Stimulated activated effector memory CD8-positive, alpha-beta T cell treated with anti-CD3 and anti-CD28 coated beads, Interleukin-12 subunit alpha, Interleukin-12 subunit beta, amount 100 ng/mL, for 72 hours (primary cell): ENCODE measurements around the gene STK17A.

Experiments used
- ATAC-seq: fragments of 150-1000 bp; cut with Tn5 transposase; 2 replicates; pipeline ENCODE4 v1.10.0; 2021
- DNase-seq, 2 donors: peaks; one replicate each; pipeline ENCODE4 v3.0.0; 2021 to 2022; ENCODE audit warnings: low spot score in 2 of 2
- H3K27ac Mint-ChIP-seq: one replicate; pipeline ENCODE4 v1.8.0; 2022; ENCODE audit warnings: mild to moderate bottlenecking, mixed read lengths
- H3K36me3 Mint-ChIP-seq: one replicate; pipeline ENCODE4 v1.8.0; 2022; ENCODE audit warnings: mild to moderate bottlenecking, mixed read lengths
- H3K4me1 Mint-ChIP-seq: one replicate; pipeline ENCODE4 v1.8.0; 2022; ENCODE audit warnings: mixed read lengths
- H3K4me3 Mint-ChIP-seq: one replicate; pipeline ENCODE4 v1.8.0; 2022; ENCODE audit warnings: mild to moderate bottlenecking, mixed read lengths
- H3K9me3 Mint-ChIP-seq: one replicate; pipeline ENCODE4 v1.8.0; 2022; ENCODE audit warnings: mixed read lengths

Gene STK17A

DNA sequence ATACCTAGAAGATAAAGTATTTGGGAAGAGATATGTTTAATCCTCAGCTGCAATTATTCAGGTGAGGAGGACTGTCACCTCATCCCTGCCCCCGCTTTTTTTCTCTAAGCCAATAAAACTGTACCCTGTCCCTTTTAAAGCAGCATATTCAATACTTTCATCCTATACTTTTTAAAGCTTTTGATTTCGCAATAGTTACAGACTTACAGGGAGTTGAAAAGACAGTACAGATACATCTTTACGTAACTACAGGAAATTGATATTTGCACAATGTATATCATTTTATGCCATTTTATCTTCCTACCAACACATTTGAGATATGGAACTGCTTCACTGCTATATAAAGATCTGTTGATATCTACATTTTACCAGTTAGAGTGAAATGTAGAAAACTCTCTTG, 47.6 kb downstream of the STK17A start:
- H3K27ac Mint-ChIP-seq = peak overlapping the region; percentile 18
- ATAC-seq = no peak
- no peaks in the 10 kb centered on the region for H3K9me3 Mint-ChIP-seq
- H3K4me1 Mint-ChIP-seq = peaks cover 81% of the 10 kb centered on the region
- no peak for DNase-seq
- H3K4me3 Mint-ChIP-seq = no peak overlapping the region
- peaks cover 62% of the 10 kb centered on the region for H3K36me3 Mint-ChIP-seq

GRCh38 chr7:43631559-43631958, 48.7 kb downstream of the STK17A start:
- H3K36me3 Mint-ChIP-seq = peaks cover 72% of the 10 kb centered on the region
- peak overlapping the region; percentile 18 for H3K27ac Mint-ChIP-seq
- H3K4me1 Mint-ChIP-seq = peaks cover 79% of the 10 kb centered on the region
- H3K9me3 Mint-ChIP-seq = no peaks in the 10 kb centered on the region
- peak; percentile 66 for ATAC-seq
- H3K4me3 Mint-ChIP-seq = peak overlapping the region; percentile 7
- no peak for DNase-seq

- Mint-ChIP-seq H3K4me1 (peaks cover 79% of the 10 kb centered on the region), H3K4me3 (no peak overlapping the region), H3K9me3 (no peaks in the 10 kb centered on the region), H3K36me3 (peaks cover 84% of the 10 kb centered on the region), H3K27ac (peak overlapping the region; percentile 24)
- peak in 1 of 2 donors; percentile 42 for DNase-seq
- ATAC-seq = no peak
Measured at GRCh38 chr7:43632746-43633145, 49.8 kb downstream of the STK17A start.

- Mint-ChIP-seq H3K9me3 (no peaks in the 10 kb centered on the region), H3K36me3 (peaks cover 93% of the 10 kb centered on the region), H3K4me3 (no peak overlapping the region), H3K27ac (peak overlapping the region; percentile 24), H3K4me1 (peaks cover 72% of the 10 kb centered on the region)
- ATAC-seq (no peak), DNase-seq (peak in 1 of 2 donors; percentile 45)
Measured at GRCh38 chr7:43634384-43634783, 51.5 kb downstream of the STK17A start.

- ATAC-seq = no peak
- peak in 1 of 2 donors; percentile 47 for DNase-seq
- Mint-ChIP-seq H3K27ac (peak overlapping the region; percentile 84), H3K4me3 (no peak overlapping the region), H3K36me3 (peaks cover 97% of the 10 kb centered on the region), H3K4me1 (peaks cover 72% of the 10 kb centered on the region), H3K9me3 (no peaks in the 10 kb centered on the region)
Measured at GRCh38 chr7:43636093-43636492, 53.2 kb downstream of the STK17A start.

- Mint-ChIP-seq H3K36me3 (peaks cover 94% of the 10 kb centered on the region), H3K4me3 (peak overlapping the region; percentile 21), H3K4me1 (peaks cover 68% of the 10 kb centered on the region), H3K27ac (peak overlapping the region; percentile 84), H3K9me3 (no peaks in the 10 kb centered on the region)
- peak; percentile 73 for ATAC-seq
- DNase-seq = peak in 1 of 2 donors; percentile 49
Measured at GRCh38 chr7:43637114-43637806, 54.4 kb downstream of the STK17A start.

DNA sequence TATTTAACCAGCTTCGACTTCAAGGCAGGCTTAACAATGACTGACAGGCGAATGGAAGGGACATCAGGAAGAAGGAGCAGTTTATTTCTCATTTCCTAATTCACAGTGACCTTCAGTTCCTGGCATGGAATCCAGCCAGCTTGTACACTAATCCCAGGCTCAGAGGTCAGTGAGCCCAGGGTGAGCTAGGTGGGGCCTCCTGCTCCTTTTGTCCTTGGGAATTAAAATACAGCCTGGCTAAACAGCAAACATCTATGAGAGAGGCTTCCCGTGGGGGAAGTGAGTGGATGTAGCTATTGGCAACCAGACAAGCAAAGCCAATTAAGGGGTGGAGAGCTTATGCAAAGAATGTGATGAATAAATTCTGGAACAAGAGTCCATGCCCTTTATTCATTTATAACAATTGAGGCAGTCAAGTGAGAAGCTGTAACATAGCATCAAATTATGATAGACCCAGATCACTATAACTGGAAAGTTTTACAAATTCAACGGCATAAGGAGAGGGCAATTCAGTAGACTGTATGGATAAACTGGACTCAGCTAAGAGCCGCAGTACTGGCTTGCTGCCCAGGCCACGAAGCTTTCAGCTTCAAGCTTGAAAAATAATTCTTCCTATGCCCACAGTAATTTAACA, 57.1 kb downstream of the STK17A start:
- peak in 1 of 2 donors; percentile 45 for DNase-seq
- no peak overlapping the region for H3K4me3 Mint-ChIP-seq
- peaks cover 97% of the 10 kb centered on the region for H3K36me3 Mint-ChIP-seq

DNA sequence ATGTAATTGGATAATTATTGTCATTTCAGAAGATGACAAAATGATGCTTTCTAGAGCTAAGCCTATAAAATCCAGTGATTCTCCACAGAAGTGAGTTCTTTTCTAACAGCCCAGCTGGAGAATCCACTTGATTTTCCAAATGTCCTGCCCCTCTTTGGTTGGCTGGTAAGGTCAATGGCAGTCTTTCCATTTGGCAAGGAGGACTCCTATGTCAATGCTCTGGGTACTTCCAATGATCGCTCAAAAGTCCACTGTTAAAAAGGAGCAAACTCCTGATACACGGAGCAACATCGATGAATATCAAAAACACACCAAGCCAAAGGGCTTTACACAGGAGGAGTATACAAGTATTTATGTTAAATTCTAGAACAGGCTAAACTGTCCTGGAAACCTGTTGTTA, 57.8 kb downstream of the STK17A start:
- Mint-ChIP-seq H3K36me3 (peaks cover 96% of the 10 kb centered on the region), H3K9me3 (no peaks in the 10 kb centered on the region), H3K4me1 (peaks cover 68% of the 10 kb centered on the region), H3K27ac (peak overlapping the region; percentile 84), H3K4me3 (no peak overlapping the region)
- DNase-seq = no peak
- no peak for ATAC-seq

More for the DNA sequence above, 57.1 kb downstream of the STK17A start:
- peak overlapping the region; percentile 84 for H3K27ac Mint-ChIP-seq
- peaks cover 68% of the 10 kb centered on the region for H3K4me1 Mint-ChIP-seq
- no peak for ATAC-seq
- no peaks in the 10 kb centered on the region for H3K9me3 Mint-ChIP-seq

- H3K4me1 Mint-ChIP-seq = peaks cover 71% of the 10 kb centered on the region
- peak in 1 of 2 donors; percentile 50 for DNase-seq
- ATAC-seq = peak; percentile 27
- peaks cover 95% of the 10 kb centered on the region for H3K36me3 Mint-ChIP-seq
- H3K9me3 Mint-ChIP-seq = no peaks in the 10 kb centered on the region
- H3K27ac Mint-ChIP-seq = peak overlapping the region; percentile 87
- H3K4me3 Mint-ChIP-seq = peak overlapping the region; percentile 37
Measured at GRCh38 chr7:43642897-43643630, 60.2 kb downstream of the STK17A start.

DNA sequence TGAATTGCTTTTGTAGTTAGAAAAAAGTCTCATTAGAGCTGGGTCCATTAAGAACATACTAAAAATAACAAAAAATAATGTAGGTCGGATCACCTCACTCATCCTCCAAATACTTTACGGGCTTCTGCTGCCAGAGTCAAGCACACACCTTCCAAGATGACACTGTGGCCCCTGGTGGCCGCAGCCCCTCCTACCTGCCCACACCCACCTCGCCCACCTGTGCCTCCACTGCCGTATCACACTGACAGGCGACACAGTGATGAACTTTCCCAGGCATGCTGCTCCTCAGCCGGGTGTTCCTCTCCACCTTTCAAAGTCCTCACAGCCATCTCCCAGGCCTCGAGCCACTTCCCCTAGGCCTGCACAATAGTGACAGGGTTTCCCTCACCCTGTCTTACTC, 60.9 kb downstream of the STK17A start:
- Mint-ChIP-seq H3K36me3 (peaks cover 88% of the 10 kb centered on the region), H3K4me3 (peak overlapping the region; percentile 37), H3K4me1 (peaks cover 79% of the 10 kb centered on the region), H3K27ac (peak overlapping the region; percentile 87), H3K9me3 (no peaks in the 10 kb centered on the region)
- no peak for DNase-seq
- ATAC-seq = no peak

DNA sequence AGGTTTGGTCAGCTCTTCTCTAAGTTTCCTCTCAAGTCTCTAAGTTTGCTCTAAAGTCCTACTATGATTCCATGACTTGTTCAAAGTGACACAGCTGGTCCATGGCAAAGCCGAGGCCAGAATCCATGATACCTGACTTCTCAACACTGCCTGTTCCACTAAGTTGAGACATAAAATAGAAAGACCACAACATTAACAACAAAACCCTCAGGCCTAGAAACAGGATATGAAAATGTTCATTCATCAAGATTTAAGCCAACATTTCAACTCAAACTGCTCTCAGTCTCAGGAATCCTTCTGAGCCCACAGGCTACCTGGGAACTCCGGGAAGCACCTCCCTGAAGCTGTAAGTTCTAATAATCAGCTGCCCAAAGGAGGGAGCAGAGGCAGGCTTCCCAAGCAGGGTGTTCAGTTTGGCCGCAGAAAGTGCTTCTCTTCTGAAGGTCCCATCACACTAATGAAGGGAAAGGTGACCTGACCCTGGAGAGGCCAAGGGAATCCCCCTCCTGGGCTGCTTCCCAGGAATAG, 62.9 kb downstream of the STK17A start:
- Mint-ChIP-seq H3K27ac (peak overlapping the region; percentile 75), H3K9me3 (no peaks in the 10 kb centered on the region), H3K36me3 (peaks cover 68% of the 10 kb centered on the region), H3K4me1 (peaks cover 90% of the 10 kb centered on the region), H3K4me3 (peak overlapping the region; percentile 57)
- no peak for ATAC-seq
- DNase-seq = no peak

GRCh38 chr7:43646603-43647338, 63.9 kb downstream of the STK17A start:
- Mint-ChIP-seq H3K27ac (peak overlapping the region; percentile 75), H3K9me3 (no peaks in the 10 kb centered on the region), H3K4me3 (peak overlapping the region; percentile 57), H3K4me1 (peaks cover 93% of the 10 kb centered on the region), H3K36me3 (peaks cover 59% of the 10 kb centered on the region)
- ATAC-seq (no peak), DNase-seq (no peak)

DNA sequence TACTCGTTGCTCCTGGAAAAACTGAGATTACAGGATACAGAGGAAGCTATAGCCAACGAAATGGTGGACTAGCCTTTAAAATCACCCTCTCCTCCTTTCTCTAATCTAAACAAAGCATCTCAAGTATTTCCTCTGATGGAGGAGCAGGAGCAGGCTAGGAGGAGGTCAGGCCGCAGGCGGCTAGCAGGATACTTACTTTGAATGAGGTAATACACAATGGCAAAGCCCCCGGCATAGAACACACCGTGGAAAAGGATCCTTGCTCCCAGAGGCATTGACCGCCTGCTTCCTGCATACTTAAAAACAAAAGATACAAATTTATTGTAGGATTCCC, 64.4 kb downstream of the STK17A start:
- no peak for DNase-seq
- Mint-ChIP-seq H3K4me1 (peaks cover 96% of the 10 kb centered on the region), H3K4me3 (peak overlapping the region; percentile 57)

DNA sequence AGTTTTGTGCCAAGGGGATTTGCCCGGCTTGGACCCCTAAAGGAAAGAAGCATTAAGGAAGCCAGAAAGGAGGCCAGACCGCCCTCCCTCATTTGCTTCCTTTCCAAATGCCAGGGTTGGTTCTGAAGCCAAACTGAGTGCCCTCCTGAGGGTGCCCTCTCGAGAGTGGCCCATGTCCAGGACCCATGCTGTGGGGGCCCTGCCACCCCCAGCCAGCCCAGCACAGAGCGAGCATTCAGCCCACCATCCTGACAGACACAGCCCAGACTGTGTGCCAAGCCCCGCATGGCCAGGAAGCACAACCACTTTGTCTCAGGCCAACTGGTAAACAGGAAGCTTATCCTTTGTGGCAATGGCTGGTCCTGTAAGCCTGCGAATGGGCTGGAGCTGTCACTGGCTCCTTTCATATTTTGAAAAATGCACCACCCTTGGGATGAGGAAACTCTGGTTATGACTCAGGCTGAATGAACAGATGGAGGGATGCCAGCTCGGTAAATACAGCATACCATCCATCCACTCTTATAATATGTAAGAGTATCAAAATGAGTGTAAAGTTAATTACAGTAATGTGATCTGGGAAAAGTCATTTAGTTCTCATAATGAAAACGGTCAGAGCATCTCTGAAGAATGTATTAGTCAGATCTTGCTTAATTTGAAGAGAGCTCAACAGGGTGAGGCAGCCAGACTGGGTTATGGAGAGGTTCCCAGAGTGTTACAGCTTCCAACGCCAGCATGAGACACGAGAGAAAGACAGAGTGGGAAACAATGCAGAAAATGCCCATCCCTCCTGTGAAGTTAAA, 65.0 kb downstream of the STK17A start:
- no peaks in the 10 kb centered on the region for H3K9me3 Mint-ChIP-seq
- H3K4me1 Mint-ChIP-seq = peaks cover 94% of the 10 kb centered on the region
- DNase-seq = peak in 1 of 2 donors; percentile 82
- peaks cover 50% of the 10 kb centered on the region for H3K36me3 Mint-ChIP-seq
- peak overlapping the region; percentile 57 for H3K4me3 Mint-ChIP-seq
- peak overlapping the region; percentile 75 for H3K27ac Mint-ChIP-seq
- ATAC-seq = peak; percentile 79

More for the DNA sequence above, 64.4 kb downstream of the STK17A start:
- H3K36me3 Mint-ChIP-seq = peaks cover 56% of the 10 kb centered on the region
- ATAC-seq = no peak
- no peaks in the 10 kb centered on the region for H3K9me3 Mint-ChIP-seq
- H3K27ac Mint-ChIP-seq = peak overlapping the region; percentile 75
